GM19043 (cell line): ENCODE data around the gene ATP6V0A4.
"Not testable (repeated sequence)": the region's sequence is repeated elsewhere in the genome, so short reads cannot be mapped to it uniquely, and the experiment has no call there.

Experiments used
- ATAC-seq: cut with Tn5 transposase; IDR thresholded peaks from one replicate; pipeline ENCODE4 v1.9.1; 2021; ENCODE audit warnings: low read depth; ENCODE audit not compliant: unreplicated experiment

Gene ATP6V0A4

GRCh38 chr7:138809346-138809745, 11.3 kb upstream of the ATP6V0A4 start:
- no peak for ATAC-seq

- no peak for ATAC-seq
These were observed 6.6 kb upstream of the ATP6V0A4 start for GRCh38 chr7:138804618-138805017.

DNA sequence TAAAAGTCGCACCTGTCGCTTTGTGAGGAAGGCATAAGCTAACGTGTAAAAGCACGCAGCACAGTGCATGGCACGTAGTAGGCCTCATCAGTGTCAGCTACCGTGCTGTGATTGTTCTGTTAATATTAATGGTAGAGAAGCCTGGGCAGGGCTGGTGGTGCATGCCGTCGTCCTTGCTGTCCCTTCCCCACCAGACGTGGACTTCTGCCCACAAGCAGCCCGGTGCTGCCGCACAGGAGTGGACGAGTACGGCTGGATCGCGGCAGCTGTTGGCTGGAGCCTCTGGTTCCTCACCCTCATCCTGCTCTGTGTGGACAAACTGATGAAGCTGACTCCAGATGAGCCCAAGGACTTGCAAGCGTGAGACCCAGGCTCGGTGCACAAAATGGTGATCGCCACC, 4.7 kb upstream of the ATP6V0A4 start:
- ATAC-seq: no peak

DNA sequence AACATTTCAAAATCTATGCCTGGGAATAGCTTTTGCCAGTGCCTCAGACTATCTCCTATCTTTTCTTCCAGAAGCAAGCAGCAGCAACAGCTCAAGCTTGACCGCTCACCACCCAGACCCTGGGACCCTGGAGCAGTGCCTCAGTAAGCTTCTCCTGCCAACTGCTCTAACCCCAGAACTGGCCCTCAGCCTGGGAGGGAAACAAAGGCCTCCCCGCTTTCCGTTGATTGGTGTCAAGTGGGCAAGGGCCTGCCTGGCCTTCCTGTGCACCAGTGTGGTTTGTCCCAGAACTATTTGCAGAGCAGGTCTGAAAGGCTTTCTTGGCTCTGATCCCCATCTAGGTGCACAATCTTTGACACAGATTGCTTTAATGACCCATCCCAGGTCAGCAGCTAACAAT, 3.3 kb upstream of the ATP6V0A4 start:
- no peak for ATAC-seq

DNA sequence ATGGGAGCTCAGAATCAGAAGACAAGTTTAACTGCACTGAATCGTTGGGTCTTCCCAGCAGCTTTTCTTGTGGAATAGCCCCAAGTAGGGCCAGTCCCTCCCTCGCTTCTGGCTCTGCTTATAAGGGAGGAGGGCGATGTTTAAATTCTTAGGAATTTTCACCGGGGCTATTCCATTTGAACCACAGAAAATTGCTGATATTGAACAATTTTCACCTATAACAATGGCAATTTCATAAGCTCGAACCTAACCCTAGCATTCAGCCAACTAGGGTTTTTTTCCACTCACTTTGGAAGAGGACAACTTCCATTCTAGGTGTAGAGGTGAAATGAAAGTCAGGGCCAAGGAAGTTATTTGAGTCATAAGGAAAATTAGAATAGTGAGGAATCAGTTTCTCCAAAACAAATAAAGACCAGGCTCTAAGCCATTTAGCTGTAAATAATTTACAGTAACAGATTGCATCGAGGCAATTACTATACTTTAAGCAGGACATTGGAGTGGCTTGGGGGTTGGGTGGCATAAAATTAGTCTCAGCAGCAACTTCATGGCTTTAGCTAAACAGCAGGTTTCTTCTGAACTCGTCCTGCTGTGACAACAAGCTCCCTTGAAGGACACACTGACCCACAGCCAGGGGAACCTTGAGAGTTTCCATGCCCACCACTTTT, 1.5 kb upstream of the ATP6V0A4 start:
- ATAC-seq: no peak

- ATAC-seq: no peak
These were observed 840 bp upstream of the ATP6V0A4 start for GRCh38 chr7:138798836-138799235.

DNA sequence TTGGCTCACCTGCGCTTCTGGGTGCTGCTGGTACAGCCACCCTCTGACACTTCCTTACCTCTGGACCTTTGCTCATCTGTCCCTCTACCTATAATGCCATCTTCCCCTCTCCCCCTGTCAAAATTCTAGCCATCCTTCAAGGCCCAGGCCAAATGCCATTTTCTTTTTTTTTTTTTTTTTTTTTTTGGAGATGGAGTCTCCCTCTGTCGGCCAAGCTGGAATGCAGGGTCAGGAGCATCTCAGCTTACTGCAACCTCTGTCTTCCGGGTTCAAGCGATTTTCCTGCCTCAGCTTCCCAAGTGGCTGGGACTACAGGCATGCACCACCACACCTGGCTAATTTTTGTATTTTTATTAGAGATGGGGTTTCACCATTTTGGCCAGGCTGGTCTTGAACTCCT, 950 bp downstream of the ATP6V0A4 start:
- not testable (repeated sequence) for ATAC-seq

GRCh38 chr7:138796038-138796615, 1.9 kb downstream of the ATP6V0A4 start:
- ATAC-seq: no peak

GRCh38 chr7:138785587-138786437, 12.2 kb downstream of the ATP6V0A4 start:
- no peak for ATAC-seq

DNA sequence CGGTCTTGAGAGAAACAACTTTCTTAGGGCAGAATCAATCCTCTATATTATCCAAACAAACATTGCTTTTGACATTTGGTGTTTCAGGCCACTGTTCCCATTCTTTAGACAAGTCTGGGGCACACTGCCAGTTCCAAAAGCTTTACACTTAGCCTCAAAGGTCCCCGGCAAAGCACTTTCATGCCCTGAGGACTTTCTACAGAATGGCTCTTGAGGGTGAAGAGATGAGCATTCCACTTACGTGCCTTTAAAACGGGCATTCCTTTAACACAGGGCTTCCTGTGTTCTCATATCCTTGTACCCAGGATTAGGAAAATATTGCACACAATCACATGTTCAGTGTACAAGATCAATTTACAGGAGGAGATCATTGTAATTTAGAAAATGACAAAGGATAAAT, 13.3 kb downstream of the ATP6V0A4 start:
- no peak for ATAC-seq

DNA sequence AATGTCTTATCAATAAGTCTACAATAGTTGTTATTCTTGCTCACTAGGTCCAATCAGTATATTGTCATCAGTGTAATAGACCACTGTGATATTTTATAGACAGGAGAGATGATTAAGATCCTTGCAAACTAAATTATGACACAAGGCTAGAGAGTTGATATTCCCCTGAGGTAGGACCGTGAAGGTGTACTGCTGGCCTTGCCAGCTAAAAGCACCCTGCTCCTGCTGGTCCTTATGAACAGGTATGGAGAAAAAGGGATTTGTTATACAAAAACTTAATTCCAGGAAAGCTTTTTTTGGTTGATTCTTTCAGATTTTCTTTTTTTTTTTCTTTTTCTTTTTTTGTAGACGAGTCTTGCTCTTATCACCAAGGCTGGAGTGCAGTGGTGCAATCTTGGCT, 17.0 kb downstream of the ATP6V0A4 start:
- no peak for ATAC-seq

GRCh38 chr7:138776166-138776833, 21.7 kb downstream of the ATP6V0A4 start:
- ATAC-seq: no peak

DNA sequence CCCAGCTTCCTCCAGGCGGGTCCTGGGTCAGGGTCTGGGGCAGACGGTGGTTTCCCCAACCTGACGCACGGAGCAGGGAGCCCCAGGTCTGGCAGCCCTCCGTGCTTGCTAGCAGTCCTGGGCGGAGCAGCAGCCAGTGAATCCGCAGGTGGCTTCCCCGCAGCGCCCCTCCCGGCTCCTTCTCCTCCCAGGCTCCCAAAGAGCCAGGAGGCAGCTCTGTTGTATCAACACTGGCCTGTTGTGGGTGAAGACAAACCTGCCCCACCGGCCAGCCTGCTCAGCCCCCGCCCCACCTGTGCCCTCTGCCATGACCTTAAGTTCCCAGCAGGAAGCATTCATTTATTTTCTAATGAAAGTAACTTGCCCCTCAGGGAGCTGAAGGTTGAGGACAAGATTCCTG, 24.2 kb downstream of the ATP6V0A4 start:
- no peak for ATAC-seq

- no peak for ATAC-seq
These were observed 24.8 kb downstream of the ATP6V0A4 start for GRCh38 chr7:138773176-138773575.

DNA sequence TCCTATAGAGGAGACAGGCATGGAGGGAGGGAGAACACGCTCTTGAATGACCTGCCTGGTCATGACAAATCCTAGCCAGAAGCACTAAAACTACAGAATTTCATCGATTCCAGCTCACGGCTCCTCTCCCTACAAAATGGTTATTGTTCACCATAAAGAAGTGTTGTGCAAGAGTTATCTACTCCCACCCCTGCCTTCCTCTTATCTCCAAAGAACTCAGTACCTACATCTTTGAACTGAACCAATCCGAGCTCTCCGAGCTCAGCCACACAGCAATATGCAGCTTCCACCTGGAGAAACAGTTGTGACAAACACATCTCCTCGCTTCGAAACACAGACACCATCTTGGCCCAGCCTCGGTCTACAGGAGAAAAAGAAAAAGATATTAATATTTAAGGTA, 27.1 kb downstream of the ATP6V0A4 start:
- ATAC-seq: no peak

DNA sequence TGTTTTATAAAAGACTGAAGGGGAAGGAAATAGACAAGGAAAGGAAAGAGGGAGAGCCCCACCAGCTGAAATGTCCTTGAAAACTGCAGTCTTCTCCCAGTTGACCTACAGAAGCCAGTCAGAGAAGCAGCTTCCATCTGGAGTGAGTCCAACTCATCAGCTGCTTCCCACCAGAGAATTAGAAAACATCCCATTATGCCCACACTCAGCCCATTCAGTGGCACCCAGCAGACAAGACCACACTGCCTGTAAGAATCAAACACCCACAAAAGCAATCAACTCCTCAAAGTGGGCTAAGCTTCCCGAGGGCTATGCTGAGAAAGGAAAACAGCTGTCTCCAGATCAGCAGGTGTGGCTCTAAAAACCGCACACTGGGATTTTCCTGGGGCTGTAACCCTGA, 29.8 kb downstream of the ATP6V0A4 start:
- no peak for ATAC-seq

- no peak for ATAC-seq
These were observed 41.3 kb downstream of the ATP6V0A4 start for GRCh38 chr7:138756591-138757242.

DNA sequence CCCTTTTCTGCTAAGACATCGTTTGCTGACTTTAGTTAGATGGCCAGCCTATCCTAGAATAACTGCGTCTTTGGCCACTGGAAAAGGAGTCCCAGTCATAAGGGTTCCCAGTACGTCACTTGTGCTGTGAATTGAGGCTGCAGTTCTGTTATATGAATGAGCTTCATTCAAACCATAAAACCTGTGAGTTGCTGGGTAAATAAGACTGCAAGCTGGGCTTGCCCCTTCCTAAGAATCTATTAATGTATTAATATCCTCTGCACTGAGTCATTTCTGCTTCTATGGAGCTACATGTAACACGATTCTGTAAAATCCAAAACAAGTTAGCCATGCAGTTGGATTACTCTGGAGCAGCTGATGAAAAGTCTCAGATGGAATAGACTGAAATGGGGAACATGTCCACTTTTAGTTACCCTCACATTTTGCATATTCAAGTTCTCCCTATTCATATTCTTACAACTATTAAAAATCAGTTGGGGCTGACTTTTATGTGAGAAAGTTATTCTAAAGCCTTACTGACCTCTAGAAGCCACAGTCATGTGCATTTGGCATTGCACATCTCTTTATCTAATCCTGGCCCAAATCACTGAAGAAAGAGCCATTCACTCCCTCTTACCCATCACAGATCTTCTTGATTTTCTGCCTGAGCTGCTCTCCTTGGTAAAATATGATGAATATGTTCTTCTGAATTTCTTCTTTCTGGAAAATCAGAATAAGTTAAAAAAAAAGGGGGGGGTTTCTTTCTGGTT, 42.0 kb downstream of the ATP6V0A4 start:
- ATAC-seq: no peak

GRCh38 chr7:138755331-138755747, 42.7 kb downstream of the ATP6V0A4 start:
- ATAC-seq: no peak

DNA sequence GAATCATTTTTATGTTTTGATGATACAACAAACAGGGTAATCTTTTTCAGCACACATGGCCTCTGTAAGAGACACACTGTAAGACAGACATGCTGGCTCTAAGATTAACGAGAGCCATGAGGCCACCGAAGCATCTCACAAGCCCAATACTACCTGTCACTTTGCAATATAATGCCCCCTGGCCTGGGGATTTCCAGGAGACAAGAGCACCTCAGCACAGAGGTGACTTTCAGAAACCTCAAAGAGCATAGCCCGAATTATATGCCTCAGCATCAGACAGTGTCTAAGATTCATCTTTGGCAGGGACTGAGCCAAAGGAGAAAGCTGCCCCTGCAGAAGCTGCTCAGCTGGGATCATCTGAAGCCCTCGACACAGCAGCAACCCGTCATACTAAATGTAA, 44.4 kb downstream of the ATP6V0A4 start:
- no peak for ATAC-seq
